GM19324 (cell line): ENCODE measurements around the gene TOR1A.
"Not testable (repeated sequence)": the region's sequence is repeated elsewhere in the genome, so short reads cannot be mapped to it uniquely, and the experiment has no call there.

Experiments used
- ATAC-seq: cut with Tn5 transposase; IDR thresholded peaks from one replicate; pipeline ENCODE4 v1.9.1; 2021; ENCODE audit warnings: mild to moderate bottlenecking, moderate library complexity; ENCODE audit not compliant: unreplicated experiment, low FRiP score

Gene TOR1A

DNA sequence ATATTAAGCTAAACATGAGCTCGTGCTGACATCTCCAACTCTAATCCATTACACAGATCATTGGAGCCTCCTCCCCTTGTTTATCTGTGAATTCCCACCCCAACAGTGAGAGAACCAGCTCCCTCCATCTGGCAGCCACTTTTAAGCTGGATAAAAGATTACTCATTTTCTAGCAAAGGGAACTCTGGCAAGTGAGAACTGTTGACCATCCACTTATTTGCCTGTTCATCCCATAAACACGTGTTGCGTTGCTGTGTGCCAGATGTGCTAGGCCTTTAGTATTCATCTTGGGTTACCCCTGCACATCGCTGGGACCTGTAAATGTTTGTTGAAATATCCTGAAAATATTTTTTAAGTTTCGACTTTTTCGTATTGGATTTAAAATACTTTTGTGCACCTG is 2.4 kb upstream of the TOR1A start:
- no peak for ATAC-seq

DNA sequence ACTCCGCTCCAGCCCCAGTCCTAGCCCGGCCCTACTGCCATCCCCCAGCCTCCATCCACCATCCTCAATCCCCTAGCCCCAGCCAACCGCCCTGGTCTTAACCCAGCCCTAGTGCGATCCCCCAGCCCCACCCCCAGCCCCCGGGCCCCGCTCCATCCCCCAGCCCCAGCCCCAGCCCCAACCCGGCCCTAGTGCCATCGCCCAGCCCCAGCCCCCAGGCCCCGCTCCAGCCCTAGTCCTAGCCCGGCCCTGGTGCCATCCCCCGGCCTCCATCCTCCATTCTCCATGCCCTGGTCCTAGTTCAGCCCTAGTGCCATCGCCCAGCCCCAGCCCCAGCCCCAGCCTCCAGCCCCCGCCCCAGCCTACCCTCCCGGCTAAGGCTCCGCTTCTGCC is 398 bp downstream of the TOR1A start:
- ATAC-seq: no peak

DNA sequence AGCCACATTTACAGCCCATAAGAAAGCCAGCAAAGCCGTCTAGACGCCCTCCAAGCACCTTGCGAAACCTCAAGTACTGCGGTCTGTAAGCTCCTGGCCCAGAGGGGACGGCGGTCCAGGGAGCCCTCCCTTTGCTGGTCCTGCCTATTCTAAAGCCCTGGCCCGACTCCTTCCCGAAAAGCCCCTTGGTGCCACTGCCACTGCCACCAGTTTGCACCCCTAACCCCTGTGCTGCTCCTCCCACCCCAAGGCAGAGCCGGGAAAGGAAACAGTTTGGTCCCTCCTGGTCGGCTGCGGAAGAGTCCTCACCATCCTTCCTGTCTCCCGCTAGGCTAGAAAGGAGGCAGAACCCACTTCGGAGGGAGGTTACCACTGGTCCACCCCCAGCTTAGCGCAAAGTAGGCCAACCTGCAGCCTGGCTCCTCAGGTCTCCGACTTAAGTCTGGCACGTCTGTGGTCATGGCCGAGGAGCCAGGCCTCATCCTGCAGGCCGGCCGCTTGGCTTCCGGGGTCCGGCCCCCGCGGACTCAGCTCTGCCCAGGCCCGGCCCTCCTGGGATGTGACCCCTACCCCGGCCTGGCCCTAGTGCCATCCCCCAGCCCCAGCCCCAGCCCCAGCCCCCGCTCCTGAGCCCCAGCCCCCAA is 916 bp downstream of the TOR1A start:
- ATAC-seq: no peak

DNA sequence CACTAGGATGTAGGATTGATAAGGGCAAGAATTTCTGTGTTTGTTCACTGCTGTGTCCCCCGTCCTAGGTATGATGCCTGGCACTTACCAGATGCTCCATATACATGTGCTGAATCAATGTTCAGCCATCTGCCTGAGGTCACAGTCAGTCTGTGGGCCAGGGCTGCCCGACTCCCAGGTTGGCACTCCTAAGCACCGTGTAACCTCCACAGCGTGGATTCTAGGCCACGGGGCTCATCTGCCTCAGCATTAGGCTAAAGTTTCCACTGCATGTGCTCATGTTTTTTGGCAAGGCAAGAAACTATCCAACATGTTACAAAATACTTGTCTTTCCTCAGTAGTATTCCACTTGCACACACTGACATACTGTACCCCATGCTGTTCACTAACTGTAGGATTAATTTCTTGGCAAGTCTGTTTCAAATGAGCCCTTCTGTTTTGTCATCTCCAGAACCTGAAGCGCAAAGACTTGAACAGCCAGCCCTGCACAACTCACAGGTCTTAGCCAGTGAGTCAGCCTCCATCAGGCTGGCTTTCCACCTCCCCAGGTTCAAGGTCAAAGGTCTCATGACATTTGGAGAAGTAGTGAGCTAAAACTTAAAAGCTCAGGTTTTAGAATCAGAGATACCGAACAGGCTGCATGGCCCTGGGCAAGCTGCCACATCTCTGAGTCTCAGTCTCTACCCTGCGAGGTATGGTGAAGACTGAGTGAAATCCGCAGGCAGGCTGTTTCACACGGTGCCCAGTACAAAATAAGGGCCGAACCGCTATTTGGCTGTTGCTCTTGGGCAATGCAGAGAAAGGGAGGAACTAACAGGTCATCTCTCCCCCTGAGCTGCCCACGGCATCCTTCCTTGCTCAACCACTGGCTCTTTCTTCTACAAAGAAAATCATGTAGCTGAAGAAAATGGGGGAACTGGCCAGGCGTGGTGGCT is 7.2 kb downstream of the TOR1A start:
- ATAC-seq: no peak

DNA sequence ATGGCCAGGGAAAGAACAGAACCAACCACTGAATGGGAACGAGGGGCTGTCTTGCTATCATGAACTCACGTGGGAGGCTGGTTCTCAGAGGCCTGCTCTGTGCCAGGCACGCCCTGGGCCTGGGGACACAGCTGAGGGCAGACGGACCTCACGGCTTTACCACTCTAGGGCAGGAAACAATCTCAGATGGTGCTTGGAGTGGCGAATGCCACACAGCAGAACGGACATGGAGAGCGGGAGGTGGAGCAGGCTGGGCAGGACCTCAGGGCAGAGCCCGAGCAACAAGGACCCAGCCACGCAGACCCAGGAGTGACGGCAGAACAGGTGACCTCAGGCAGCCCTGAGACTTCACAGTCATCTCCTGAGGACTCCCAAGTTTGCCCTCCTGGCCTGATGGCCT is 8.7 kb downstream of the TOR1A start:
- no peak for ATAC-seq

DNA sequence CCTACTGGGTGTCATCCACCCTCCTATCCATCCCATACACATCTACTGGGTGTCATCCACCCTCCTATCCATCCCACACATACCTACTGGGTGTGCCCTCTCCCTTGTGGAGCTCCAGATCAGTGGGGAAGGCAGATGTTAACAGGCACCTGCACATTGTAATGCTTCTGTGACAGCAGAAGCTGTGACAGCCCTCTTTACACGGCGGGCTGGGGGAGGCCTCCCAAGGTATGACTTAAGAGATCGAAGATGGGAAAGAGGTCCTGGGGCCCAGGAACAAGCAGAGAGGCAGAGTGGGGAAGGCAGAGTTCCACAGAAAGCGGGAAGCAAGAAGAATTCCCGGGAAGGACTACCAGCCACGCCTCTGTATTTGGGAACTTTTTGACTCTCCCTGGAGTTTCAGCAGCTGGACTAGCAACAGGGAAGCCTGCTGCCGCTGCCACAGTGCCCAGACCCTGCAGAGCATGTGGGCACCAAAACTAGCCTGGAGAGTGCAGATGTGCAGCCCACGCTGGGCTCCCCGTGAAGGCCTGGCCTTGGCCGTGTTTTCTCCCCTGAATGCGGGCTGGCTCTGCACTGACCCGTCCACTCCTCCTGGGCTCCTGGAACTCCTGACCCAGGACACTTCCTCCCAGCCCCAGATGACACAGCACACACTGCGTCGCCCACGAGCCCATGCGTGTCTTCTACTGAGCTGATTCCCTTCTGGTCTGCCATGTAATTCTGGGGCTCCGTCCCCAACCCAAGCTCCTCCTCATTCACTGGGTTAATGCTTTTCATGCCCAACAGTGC is 9.3 kb downstream of the TOR1A start:
- ATAC-seq: no peak

DNA sequence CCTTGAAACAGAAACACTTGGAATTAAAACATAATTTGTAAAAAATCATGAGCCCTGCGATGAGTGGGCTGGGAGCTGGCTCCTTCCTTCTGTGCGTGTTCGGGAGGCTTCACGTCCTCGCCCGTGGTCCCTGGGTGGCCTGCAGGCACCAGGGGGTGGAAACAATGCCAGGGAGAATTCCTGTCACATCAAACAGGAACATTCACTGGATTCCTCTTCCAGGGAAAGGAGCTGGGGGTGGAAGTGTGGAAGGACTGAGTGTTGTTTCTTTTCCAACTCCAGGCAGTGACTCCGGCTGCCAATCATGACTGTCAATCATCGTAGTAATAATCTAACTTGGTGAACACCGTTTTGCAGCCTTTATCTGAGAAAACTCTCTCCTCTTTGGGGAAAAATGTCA is 10.3 kb downstream of the TOR1A start:
- ATAC-seq: no peak

DNA sequence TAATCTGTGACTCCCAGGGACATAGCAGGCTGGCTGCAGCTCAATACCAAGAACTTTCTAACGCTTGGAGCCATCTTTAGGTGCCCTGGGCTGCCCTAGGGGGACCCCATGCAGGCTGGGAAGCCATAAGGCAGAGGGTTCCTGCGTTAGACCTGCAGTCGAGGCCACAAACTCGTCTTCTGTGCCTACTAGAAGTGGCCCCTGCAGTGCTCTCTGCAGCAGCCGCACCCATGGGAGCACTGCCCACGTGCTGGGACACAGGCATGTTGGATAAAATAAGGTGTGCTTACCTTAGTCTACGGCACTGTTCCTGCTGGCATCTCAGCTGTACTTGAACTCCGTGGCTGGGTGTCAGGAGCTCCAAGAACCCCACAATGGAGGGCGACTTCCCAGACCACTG is 11.6 kb downstream of the TOR1A start:
- ATAC-seq: no peak

DNA sequence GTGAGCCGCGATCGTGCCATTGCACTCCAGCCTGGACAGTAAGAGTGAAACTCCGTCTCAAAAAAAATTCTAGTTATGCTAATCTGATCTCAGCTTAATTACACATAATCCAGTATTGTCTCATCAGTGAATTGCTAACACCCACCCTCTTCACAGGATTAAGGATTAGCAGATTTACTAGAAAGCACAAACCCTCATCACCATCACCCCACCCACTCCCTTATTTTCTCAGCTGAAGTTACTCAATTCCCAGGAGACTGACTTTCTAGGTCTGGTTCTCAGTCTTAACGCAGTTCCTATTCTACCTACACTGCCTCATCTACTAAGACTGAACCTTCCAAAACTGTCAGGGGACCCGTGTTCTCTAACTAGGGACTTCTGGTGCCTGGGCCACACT is 12.0 kb downstream of the TOR1A start:
- no peak for ATAC-seq

DNA sequence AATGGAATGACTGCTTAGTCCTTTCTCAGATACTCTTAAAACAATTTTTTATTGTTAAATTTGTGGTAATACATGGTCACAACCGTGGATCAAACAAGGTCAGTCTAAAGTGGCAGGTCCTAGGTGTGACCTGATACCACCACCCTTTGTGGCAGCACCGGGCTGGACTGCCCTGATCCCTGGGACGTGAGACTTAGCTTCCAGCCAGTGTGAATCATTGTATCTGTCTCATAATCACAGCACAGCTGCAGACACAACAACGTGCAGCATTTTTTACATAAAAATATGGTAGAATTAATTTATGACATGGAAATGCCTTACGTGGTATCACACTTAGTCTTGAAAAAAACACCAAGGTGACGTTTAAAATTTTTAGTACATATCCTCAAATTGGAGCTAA is 13.1 kb downstream of the TOR1A start:
- no peak for ATAC-seq

DNA sequence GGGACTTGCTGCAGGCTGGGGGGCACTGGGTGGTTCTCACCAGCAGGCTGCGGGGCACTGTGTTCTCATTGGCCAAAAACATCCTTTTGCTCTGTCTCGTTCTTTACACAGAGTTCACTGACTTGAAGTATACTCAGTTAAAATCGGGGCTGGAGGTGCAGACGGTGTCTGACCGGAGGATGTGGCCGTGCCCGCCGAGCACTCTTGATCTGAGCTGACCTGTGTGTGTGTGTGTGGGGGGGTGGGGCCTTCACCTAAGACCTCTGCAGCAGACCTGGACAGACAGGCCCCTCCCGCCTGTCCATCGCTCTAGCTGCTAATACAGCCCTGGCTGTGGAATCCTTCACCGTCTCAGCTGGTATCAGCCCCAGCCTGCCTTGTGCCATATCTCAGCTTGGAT is 13.8 kb downstream of the TOR1A start:
- ATAC-seq: no peak

DNA sequence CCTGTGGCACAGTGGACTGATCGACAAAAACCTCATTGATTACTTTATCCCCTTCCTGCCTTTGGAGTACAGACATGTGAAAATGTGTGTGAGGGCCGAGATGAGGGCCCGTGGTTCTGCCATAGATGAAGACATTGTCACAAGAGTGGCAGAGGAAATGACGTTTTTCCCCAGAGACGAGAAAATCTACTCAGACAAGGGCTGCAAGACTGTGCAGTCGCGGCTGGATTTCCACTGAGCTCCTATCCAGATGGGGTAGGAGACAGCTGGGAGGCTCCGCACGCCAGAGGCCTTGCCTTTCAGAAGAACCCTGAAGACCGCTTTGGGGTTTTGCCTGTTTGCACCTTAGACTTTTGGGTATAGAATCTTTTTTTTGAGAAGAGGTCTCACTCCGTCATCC is 14.6 kb downstream of the TOR1A start:
- no peak for ATAC-seq

DNA sequence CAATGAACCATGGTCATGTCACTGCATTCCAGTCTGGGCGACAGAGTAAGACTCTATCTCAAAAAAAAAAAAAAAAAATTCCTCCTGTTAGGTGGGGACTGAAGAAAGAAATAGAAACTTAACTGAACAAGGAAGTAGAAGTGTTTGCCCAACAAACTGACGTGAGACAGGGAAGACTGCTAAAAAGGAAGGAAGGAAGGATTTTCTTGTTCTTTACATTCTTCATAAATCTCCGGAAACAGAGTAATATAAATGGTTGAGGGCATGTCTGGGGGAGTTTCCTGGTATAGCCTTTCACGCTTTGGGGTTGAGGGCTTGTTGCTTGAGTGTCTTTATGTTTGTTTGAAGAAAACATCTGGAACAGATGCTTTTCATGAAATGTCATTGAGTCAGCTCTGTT is 17.9 kb downstream of the TOR1A start:
- no peak for ATAC-seq

DNA sequence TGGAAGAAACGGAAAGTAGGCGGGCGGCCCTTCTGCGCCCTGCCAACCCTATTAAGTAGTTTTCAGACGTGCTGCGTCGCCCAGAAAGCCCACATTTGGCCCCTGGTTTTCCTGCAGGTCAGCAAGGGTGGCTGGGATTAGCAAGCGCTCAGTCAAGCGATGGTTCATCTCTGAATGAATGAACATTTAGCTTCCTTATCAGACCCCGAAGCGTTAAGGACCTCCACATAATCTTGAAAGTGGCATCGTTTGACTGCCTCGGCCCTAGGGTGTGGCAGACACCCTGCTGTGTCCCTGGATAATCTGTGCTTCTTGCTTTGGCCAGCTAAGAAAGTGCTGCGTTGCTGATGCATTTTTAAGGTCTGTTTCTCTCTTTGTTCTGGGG is 20.3 kb downstream of the TOR1A start:
- ATAC-seq: no peak

DNA sequence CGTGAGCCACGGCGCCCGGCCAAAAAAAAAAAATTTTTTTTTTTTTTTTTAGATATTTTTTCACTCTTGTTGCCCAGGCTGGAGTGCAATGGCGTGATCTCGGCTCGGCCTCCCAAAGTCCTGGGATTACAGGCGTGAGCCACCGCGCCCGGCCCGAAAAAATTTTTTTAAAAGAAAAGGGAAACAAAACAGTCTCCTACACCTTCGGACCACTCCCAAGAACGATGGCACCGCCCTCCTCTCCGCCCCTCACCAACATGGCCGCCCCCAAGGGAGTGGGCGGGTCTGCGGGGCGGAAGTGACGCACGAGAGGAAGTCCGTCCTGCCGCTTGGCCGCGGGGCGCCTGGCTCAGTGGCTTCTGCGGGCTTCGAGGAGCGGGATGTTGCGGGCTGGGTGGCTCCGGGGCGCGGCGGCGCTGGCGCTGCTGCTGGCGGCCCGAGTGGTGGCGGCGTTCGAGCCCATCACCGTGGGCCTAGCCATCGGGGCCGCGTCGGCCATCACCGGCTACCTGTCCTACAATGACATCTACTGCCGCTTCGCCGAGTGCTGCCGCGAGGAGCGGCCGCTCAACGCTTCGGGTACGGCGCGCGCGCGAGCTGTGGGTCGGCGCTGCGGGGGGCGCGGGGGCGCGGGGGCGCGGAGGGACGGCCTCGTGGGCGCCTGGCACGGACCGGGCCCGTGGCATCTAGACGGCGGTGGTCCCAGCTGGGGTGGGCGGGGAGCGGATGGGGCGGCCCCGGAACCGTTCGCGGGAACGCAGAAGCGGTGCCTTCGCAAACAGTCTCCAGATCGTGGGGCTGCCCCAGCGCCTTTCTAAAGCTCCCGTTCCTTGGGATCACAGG is 20.9 kb downstream of the TOR1A start, which contains the start of gene TOR1B:
Gene TOR1B (plus strand): TSS at position 352 of the 843 bp plus-strand sequence. CDS start 29 bp downstream, at position 381.
- ATAC-seq: peak; percentile 97

DNA sequence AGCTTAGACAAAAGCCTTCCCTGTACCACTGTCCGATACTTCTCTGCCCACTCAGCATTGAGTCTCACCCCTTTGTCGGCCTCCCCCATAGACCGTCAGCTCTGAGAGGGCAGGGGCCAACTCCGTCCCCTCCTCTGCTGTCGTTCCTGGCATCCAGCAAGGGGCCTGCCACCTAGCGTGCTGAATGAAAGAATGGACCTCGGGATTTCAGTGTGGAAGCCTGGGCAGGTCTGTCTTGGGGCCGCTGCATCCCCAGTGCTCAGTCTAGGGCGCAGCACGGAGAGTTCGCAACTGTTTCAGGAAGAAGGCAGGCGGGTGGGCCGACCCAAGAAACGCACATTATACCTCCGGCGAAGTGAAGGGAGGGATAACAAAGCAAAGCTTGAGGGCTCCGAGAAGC is 22.4 kb downstream of the TOR1A start:
- ATAC-seq: no peak

DNA sequence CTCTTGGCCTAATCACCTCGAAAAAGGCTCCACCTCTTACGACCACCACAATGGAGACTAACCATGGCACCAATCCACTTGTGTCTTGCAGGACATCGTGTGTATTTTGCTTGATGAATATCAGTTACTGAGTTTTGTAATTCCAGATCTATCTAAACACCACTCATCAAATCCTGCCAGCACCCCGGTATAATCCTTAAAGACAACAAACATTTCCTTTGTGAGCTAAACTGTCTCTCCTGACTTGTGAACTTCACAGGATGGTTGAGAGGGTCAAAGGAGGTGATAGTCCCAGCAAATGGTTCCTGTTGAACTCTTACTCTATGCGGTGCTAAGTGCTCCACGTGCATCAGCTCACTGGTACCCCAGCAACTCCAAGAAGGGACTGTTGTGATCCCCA is 25.0 kb downstream of the TOR1A start:
- ATAC-seq: no peak

DNA sequence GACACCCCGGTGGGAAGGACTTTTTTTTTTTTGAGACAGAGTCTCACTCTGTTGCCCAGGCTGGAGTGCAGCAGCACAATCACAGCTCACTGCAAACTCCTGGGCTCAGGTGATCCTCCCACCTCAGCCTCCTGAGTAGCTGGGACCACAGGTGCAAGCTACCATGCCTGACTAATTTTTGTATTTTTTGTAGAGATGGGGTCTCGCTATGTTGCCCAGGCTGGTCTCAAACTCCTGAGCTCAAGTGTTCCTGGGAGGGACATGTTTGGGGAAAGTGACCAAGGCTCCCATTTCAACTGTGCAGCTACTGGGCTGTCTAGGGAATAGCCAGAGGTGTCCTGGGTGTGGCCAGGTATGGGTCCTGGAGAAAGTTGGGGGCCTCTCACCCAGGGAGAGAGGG is 27.9 kb downstream of the TOR1A start:
- ATAC-seq: not testable (repeated sequence)

DNA sequence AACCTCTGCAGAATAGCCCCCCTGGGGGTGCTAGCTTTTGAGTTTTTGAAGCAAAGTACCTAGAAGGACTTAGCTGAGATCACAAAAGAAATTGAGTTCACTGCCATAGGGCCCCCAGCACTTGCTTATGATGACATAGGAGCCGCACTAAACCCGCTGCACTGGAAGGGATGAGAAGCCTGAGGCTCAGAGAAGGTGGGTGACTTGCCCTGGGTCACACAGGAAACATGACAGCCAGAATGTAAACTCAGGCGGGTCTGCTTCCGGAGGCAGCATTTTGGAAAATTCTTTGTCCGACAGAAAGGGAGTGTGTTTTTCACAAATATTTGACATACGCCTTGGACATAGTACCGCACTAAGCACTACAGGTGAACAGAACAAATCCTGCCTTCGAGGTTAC is 29.4 kb downstream of the TOR1A start:
- no peak for ATAC-seq

DNA sequence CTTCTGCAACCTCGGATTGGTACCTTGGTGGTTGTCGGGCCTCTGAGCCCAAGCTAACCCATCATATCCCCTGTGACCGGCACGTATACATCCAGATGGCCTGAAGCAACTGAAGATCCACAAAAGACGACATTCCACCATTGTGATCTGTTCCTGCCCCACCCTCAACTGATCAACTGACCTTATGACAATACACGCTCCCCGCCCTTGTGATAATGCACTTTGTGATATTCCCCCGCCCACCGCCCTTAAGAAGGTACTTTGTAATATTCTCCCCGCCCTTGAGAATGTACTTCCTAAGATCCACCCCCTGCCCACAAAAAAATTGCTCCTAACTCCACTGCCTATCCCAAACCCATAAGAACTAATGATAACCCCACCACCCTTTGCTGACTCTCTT is 37.5 kb downstream of the TOR1A start:
- no peak for ATAC-seq
